GM18517 (cell line): ENCODE measurements around the gene SYNPO.

Experiments
- ATAC-seq: cut with Tn5 transposase; IDR thresholded peaks from one replicate; pipeline ENCODE4 v1.9.1; 2021; ENCODE audit warnings: mild to moderate bottlenecking, moderate library complexity; ENCODE audit not compliant: unreplicated experiment

Gene SYNPO

GRCh38 chr5:150624334-150625163 is 15.9 kb upstream of the SYNPO start:
- no peak for ATAC-seq

- no peak for ATAC-seq
Measured at GRCh38 chr5:150625164-150625535, 15.3 kb upstream of the SYNPO start.

- ATAC-seq = peak; percentile 60
Measured at GRCh38 chr5:150625831-150626746, 14.4 kb upstream of the SYNPO start.

- ATAC-seq = no peak
Measured at GRCh38 chr5:150626853-150627276, 13.6 kb upstream of the SYNPO start.

- ATAC-seq = no peak
Measured at GRCh38 chr5:150627731-150628545, 12.5 kb upstream of the SYNPO start.

GRCh38 chr5:150628936-150629485 is 11.4 kb upstream of the SYNPO start:
- ATAC-seq = no peak

GRCh38 chr5:150630016-150630415 is 10.4 kb upstream of the SYNPO start:
- ATAC-seq = no peak

- ATAC-seq = no peak
Measured at GRCh38 chr5:150630461-150631325, 9.8 kb upstream of the SYNPO start.

GRCh38 chr5:150631326-150631701 is 9.1 kb upstream of the SYNPO start:
- ATAC-seq = no peak

GRCh38 chr5:150632305-150633160 is 7.9 kb upstream of the SYNPO start:
- no peak for ATAC-seq

GRCh38 chr5:150633429-150633828 is 7.0 kb upstream of the SYNPO start:
- no peak for ATAC-seq

- no peak for ATAC-seq
Measured at GRCh38 chr5:150636391-150637244, 3.8 kb upstream of the SYNPO start.

GRCh38 chr5:150637245-150638052 is 3.0 kb upstream of the SYNPO start:
- ATAC-seq = no peak

GRCh38 chr5:150638053-150638444 is 2.4 kb upstream of the SYNPO start:
- ATAC-seq = no peak

GRCh38 chr5:150638488-150639376 is 1.7 kb upstream of the SYNPO start:
- ATAC-seq = no peak

- no peak for ATAC-seq
Measured at GRCh38 chr5:150639377-150639692, 1.1 kb upstream of the SYNPO start.
